ENCODE data around the gene PTGDR2.

GRCh38 chr11:60818057-60818456 is 37.7 kb downstream of the PTGDR2 start:
- TF ChIP-seq CTCF (IDR thresholded peaks at IDR 0.05), result no peak
- TF ChIP-seq POLR2AphosphoS5 (IDR thresholded peaks at IDR 0.05; ENCODE audit: insufficient read depth in 1 of 2, low read depth in 1 of 2), result no peak

Measured in vagina (tissue), 2 donors.